CD4-positive, alpha-beta T cell (primary cell): ENCODE data around the gene P2RY13. TPM values are rescaled to one million over a fixed set of nuclear protein-coding genes. Genes with fewer than 3 reads are reported as not detected.

ENCODE experiments used
- ATAC-seq: fragments of 200-7000 bp; cut with Tn5 transposase; one replicate; pipeline ENCODE4 v1.10.0; 2022; ENCODE audit warnings: mild to moderate bottlenecking; ENCODE audit not compliant: poor library complexity
- CTCF ChIA-PET: fragments of 350-600 bp; sonication (Branson Sonifier 250); formaldehyde crosslinking; loops from one replicate; lab custom pipeline; 2021; ENCODE audit warnings: antibody characterized with exemption, inconsistent platforms; lab: Charles Lee
- POLR2A ChIA-PET: fragments of 350-600 bp; sonication (Branson Sonifier 250); formaldehyde crosslinking; loops from one replicate; lab custom pipeline; 2021; ENCODE audit warnings: antibody characterized with exemption, inconsistent platforms; lab: Charles Lee
- DNase-seq, 14 experiments: peaks; one replicate each; pipeline ENCODE4 v3.0.0-alpha.2; 2013 to 2020; ENCODE audit warnings: mixed read lengths in 2 of 14
- H3K27ac ChIP-seq, 2 donors: one replicate each; pipeline versions ENCODE4 v1.5.1 to v1.7.0; 2013; ENCODE audit warnings: low read length in 2 of 2, low read depth in 1 of 2, mild to moderate bottlenecking in 1 of 2
- H3K27me3 ChIP-seq, 2 experiments: 1 replicate in 1 of 2; 2 replicates in 1 of 2; pipeline versions ENCODE4 v1.6.1 to v1.7.0; 2013; ENCODE audit warnings: low read length in 2 of 2, control low read depth in 1 of 2, mild to moderate bottlenecking in 1 of 2, moderate library complexity in 1 of 2; ENCODE audit not compliant: insufficient read depth in 2 of 2, control insufficient read depth in 1 of 2
- H3K36me3 ChIP-seq: one replicate; pipeline ENCODE4 v1.6.1; 2013; ENCODE audit warnings: low read length, control low read depth; ENCODE audit not compliant: insufficient read depth
- H3K4me1 ChIP-seq: one replicate; pipeline ENCODE4 v1.6.1; 2013; ENCODE audit warnings: low read length, control low read depth; ENCODE audit not compliant: insufficient read depth
- H3K4me3 ChIP-seq: one replicate; pipeline ENCODE4 v1.5.1; 2013; ENCODE audit warnings: mild to moderate bottlenecking, low read length, moderate library complexity
- H3K9me3 ChIP-seq, 2 experiments: 1 replicate in 1 of 2; 2 replicates in 1 of 2; pipeline versions ENCODE4 v1.6.1 to v1.7.0; 2013; ENCODE audit warnings: low read length in 2 of 2, mild to moderate bottlenecking in 2 of 2, control low read depth in 1 of 2, moderate library complexity in 1 of 2; ENCODE audit not compliant: control insufficient read depth in 1 of 2, insufficient read depth in 1 of 2
- H3K27ac Mint-ChIP-seq: one replicate; pipeline ENCODE4 v1.8.0; 2020; ENCODE audit warnings: mixed read lengths
- H3K27me3 Mint-ChIP-seq: one replicate; pipeline ENCODE4 v1.8.0; 2021; ENCODE audit warnings: mixed read lengths
- H3K36me3 Mint-ChIP-seq: one replicate; pipeline ENCODE4 v1.8.0; 2021; ENCODE audit warnings: low read depth, mixed read lengths
- H3K4me1 Mint-ChIP-seq: one replicate; pipeline ENCODE4 v1.8.0; 2021; ENCODE audit warnings: low read depth, mixed read lengths
- H3K4me3 Mint-ChIP-seq: one replicate; pipeline ENCODE4 v1.8.0; 2020; ENCODE audit warnings: mild to moderate bottlenecking, mixed read lengths
- H3K9me3 Mint-ChIP-seq: one replicate; pipeline ENCODE4 v1.8.0; 2020; ENCODE audit warnings: mixed read lengths
- CTCF ChIP-seq: fragments of 200-600 bp; IDR thresholded peaks from one replicate; pipeline ENCODE4 v1.8.0; 2022; ENCODE audit warnings: antibody characterized with exemption, mild to moderate bottlenecking
- intact Hi-C, 2 experiments: fragments of 100-400 bp; cut with DNase I in 1 of 2; cut with micrococcal nuclease in 1 of 2; formaldehyde crosslinking; loops; one replicate each; pipeline versions ENCODE4 v1.15.1 to v1.9.0; 2023 to 2025; cut with DNase I, micrococcal nuclease
- total RNA-seq, 174 experiments: library from RNA in 2 of 174; stranded (reverse) in 2 of 174; gene quantifications; one replicate each; pipeline ENCODE4 v1.2.3 and lab custom pipeline; 2021 to 2026

P2RY13 gene
- total RNA-seq, 2 experiments from 2014 or later: 0.08 TPM; not detected in 1

- H3K36me3 ChIP-seq: no peaks in the 10 kb centered on the region
- H3K4me1 Mint-ChIP-seq: no peaks in the 10 kb centered on the region
- no peak overlapping the region for H3K4me3 Mint-ChIP-seq
- H3K27ac Mint-ChIP-seq: no peak overlapping the region
- no peaks in the 10 kb centered on the region for H3K9me3 ChIP-seq
- POLR2A ChIA-PET: no interaction called here
- ATAC-seq: no peak
- no peak for TF ChIP-seq CTCF
- no peak overlapping the region for H3K4me3 ChIP-seq
- CTCF ChIA-PET: no interaction called here
- intact Hi-C loops: no loop called here
- no peaks in the 10 kb centered on the region for H3K27me3 ChIP-seq
- no peaks in the 10 kb centered on the region for H3K9me3 Mint-ChIP-seq
- no peak for DNase-seq
- H3K27ac ChIP-seq: no peak overlapping the region
- H3K4me1 ChIP-seq: no peaks in the 10 kb centered on the region
- no peaks in the 10 kb centered on the region for H3K36me3 Mint-ChIP-seq
- peaks cover 8% of the 10 kb centered on the region for H3K27me3 Mint-ChIP-seq
Measured at GRCh38 chr3:151321526-151321925, 7.8 kb downstream of the P2RY13 start.

DNA sequence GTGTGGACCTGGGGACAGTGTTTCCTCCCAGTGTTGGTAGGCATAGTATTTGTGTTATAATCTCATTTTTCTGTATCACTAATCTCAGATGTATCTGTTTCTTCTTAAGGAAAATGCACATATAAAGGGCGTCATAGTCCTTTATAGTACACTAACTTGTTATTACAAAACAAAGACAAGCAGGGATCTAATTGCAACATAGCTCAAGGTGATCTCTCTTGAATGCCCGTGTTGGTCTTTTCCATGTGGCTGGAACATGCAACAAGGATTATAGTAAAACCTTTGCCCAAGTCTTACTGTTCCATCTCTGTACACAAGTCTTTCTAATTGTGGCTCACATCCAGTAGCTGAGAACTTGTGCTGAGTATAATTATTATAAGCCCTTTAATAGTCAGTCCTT is 9.2 kb downstream of the P2RY13 start:
- H3K4me1 ChIP-seq: no peaks in the 10 kb centered on the region
- ChIA-PET CTCF (no interaction called here), POLR2A (interaction anchor here (0.6 kb wide), 1 partner anchor 717 kb away, joined by 3 read pairs; no protein-coding TSS in a partner anchor)
- TF ChIP-seq CTCF: no peak
- H3K4me3 ChIP-seq: no peak overlapping the region
- intact Hi-C loops: no loop called here
- H3K27me3 ChIP-seq: peaks cover 0 to 3% of the 10 kb centered on the region in 2 experiments
- no peaks in the 10 kb centered on the region for H3K9me3 ChIP-seq
- no peak overlapping the region for H3K4me3 Mint-ChIP-seq
- no peak overlapping the region for H3K27ac Mint-ChIP-seq
- H3K36me3 Mint-ChIP-seq: no peaks in the 10 kb centered on the region
- H3K36me3 ChIP-seq: no peaks in the 10 kb centered on the region
- H3K27me3 Mint-ChIP-seq: no peaks in the 10 kb centered on the region
- H3K27ac ChIP-seq: no peak overlapping the region
- DNase-seq: no peak
- H3K4me1 Mint-ChIP-seq: no peaks in the 10 kb centered on the region
- H3K9me3 Mint-ChIP-seq: no peaks in the 10 kb centered on the region
- no peak for ATAC-seq

DNA sequence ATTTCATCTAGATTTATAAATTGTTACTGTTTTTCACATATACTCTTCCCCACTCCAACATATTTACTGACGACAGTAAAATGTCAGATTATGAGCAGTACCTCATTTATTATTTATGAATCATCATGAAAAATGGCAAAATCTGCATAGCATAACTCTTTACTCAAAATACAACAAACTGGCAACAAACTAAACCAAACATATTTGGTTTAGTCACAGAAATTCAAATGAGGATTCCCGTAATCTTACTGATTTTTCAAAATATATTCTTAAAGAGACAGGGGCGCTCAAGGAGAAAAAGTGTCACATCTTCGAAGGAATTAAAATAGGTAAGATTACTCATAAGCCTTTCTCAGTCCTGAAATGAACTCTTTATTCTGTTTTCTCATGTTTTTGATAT is 9.7 kb downstream of the P2RY13 start:
- Histone ChIP-seq H3K9me3 (no peaks in the 10 kb centered on the region), H3K27me3 (peaks cover 0 to 5% of the 10 kb centered on the region in 2 experiments), H3K4me3 (no peak overlapping the region), H3K27ac (no peak overlapping the region), H3K36me3 (no peaks in the 10 kb centered on the region), H3K4me1 (no peaks in the 10 kb centered on the region)
- POLR2A ChIA-PET: interaction anchor here (0.6 kb wide), 1 partner anchor 717 kb away, joined by 3 read pairs; no protein-coding TSS in a partner anchor
- DNase-seq: no peak
- no peaks in the 10 kb centered on the region for H3K27me3 Mint-ChIP-seq
- no peak for TF ChIP-seq CTCF
- intact Hi-C loops: no loop called here
- no peaks in the 10 kb centered on the region for H3K9me3 Mint-ChIP-seq
- H3K4me3 Mint-ChIP-seq: no peak overlapping the region
- no peaks in the 10 kb centered on the region for H3K36me3 Mint-ChIP-seq
- ATAC-seq: no peak
- CTCF ChIA-PET: no interaction called here
- no peaks in the 10 kb centered on the region for H3K4me1 Mint-ChIP-seq
- H3K27ac Mint-ChIP-seq: no peak overlapping the region
